HG02610 (cell line): Measurements from ENCODE around the gene DLG2.
A peak's percentile ranks its signal among the peaks of the same experiment; 100 is the strongest.

Source experiments
- ATAC-seq: cut with Tn5 transposase; IDR thresholded peaks from one replicate; pipeline ENCODE4 v1.9.1; 2021; ENCODE audit warnings: mild to moderate bottlenecking, moderate library complexity; ENCODE audit not compliant: unreplicated experiment

The DLG2 gene

DNA sequence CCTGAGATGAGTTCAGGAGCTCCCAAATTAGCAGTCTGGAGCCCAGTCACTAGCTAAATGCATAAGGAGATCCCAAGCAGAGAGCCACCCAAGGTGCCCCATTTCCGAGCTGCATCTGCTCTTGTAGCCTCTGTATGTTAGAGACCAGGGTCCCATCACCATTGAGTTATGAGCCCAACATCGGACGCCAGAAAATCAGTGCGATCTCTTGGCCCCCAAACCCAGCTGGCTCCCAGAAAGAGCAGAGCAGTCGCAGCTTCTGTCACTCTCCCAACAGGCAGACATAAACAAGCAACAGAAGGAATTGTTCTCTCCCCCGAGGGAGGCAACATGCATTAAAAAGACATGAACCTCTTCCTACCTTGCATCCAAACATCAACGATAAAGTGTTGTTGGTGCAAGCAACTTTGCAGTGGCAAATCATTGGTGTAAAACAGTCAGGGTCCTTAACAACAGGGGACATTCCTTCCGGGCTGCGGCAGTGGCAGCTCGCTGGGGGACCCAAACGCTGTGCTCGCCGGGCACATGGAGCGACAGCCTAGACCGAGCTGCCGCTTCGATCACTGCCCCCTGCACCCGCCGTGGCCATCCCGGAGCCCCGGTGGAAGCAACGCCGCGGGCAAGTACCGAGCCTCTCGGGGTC is 907.1 kb downstream of the DLG2 start:
- ATAC-seq = no peak

DNA sequence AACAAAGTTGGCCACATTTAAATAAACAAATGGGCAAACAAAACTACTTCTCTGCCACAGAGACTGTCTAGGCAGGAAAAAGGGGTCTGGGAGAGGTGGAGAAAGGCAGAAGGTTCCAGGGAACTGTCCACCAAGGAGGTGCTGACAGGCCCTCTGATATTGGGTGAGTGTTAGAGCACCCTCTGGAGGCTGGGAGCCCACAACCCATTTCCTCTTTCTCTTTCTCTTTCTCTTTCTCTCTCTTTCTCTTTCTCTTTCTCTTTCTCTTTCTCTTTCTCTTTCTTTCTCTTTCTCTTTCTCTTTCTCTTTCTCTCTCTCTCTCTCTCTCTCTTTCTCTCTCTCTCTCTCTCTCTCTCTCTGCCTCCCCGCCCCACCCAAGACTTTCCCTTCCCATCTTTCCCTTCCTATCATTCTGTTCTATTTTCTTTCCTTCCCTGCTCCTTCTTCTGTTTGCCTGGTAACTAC is 912.8 kb downstream of the DLG2 start:
- peak; percentile 82 for ATAC-seq

DNA sequence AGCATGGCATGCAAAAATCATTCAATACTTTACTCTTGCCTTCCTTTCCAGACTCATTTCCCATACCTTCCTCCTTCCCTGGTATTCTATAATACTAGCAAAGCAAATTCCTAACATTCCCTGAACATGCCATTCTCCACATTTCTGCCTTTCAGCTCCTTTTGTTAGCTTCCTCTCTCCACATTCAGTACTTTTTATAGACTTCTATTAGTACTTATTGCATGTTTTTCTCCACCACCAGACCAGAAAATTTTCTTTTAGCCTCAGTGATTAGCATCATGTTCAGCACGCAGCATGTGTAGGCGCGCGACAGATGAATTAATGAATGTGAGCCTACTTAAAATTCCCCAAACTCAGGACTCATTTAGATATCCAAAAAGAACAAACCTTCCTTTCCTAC is 935.3 kb downstream of the DLG2 start:
- no peak for ATAC-seq

DNA sequence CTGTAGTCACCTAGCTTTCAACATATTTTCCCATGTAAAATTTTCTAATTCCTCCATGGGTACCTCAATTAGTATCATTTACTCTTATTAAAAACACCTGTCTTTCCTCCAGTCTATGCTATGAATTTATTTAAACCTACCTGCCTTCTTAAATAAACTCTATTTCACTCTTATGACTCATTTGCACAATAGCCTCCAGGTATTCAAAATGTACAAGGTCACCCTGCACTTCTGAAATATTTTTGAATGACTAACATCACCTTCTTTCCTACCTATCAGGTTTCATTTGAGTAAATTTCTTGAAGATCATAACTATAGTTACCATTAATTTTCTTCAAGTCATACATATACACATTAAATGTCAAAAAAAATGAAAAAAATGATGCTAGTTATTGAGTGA is 939.7 kb downstream of the DLG2 start:
- no peak for ATAC-seq

DNA sequence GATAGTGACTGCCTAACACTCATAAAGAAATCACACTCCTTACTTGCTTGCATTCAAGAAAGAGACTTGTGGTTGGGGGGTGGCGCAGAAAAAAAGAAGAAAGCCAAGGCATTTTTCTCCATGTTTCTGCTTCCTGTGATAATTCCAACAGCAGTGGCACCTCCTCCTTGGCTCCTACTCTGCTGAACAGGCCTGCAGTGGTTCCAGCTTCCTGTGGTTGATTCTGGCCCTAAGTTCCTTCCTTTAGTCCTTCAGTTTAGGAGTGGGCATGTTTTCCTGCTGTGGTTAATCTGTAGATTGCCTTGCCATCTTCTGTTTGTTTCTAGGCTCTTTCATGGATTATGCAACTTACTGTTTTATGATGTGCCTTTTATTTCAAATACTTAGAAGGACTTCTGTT is 940.4 kb downstream of the DLG2 start:
- no peak for ATAC-seq

DNA sequence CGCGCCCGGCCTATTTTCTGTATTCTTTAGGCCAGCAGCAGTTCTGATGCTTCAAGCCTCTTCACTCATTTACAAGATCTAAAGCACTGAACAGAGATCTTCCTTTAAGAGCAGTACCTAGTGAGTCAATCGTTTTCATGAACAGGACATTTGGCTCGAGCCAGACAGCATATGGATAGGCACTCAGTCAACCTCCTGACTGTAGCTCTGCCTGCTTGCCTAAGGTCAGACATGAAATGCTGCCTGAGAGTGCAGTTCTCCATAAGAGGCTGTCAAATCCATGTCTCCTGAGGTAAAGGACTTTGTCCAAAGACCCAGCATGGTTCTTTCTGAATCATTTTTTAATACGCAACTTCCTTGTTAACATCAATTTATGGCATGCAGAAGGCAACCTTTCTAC is 941.2 kb downstream of the DLG2 start:
- ATAC-seq = no peak

DNA sequence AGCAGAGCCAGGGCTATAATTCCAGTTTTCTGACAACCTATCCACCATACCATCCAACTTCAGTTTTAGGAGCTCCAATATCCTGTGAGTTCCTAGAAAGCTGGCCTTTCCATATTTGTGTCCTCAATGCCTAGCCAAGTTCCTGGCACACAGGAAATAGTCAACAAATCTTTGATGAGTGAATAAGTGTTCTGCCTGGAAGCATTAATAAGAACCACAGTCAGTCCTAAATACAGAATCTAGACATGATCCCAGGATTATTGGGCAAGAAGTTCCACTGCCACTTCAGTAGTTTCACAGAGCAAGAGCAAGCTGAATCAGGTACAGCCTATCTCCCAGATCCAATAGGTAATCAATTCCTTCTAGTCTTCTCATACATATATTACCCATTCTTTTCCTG is 942.0 kb downstream of the DLG2 start:
- ATAC-seq = no peak

DNA sequence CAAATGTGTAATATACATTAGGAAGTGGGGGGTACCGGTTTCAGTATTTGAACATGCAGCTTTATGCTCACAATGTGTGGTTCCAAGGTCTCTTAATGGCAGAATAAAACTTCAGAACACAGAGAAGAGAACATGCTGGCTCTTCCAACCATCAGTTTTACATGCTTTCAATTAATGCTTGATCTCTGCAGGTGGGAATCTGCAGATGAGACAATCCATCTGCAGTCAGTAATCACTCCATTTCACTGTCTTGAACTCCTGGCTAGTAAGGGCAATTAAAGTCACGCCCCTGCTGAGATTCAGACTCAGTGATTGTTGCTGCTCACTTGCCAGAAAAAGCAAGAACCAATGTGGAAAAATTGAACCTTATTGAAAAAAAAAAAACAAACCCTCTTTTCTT is 945.7 kb downstream of the DLG2 start:
- ATAC-seq = no peak

DNA sequence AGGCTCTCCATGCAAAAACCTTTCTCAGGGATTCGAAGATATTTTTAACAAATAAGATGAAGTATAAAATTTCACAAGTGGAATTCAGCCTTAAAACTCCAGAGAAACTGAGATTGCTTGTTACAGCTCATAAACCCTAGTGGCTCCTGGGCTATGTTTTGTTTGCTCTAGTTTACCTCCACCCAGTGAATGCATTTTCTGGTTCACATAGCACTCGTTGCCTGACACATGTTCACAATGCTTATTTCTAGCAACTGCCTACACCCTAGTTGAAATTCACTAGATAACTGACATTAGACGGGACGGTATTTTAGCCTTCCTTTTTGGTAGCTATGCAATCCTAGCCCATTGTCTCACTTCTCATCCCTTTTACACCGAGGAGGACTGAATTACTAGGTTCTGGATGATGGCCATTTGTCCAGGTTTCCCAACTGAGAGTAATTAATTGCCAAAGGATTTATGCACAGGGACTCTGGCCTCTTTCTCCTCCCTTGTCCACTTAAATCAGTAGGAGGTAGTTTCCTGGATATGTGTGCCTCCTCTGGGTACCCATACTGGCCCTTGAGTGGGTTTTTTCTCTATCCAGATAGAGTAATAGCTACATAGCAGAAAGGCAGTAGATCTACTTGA is 951.6 kb downstream of the DLG2 start:
- no peak for ATAC-seq

DNA sequence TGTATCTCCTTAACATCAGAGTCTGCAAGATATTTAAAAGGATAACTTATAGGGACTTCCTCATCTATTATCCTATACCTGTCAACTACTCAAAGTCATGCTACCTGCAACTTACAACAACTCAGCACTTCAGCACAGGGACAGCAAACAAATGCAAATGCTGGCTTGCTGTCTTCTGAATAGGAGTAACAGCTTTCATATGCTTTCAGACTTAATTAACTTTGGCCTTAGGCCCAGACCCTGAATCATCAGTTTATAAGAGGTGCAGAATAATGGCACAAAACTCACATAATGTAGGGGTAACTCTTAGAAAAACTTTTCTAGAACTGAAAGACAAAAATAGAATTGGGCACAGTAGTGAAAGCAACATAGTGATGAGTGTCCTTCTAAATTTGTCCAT is 953.4 kb downstream of the DLG2 start:
- no peak for ATAC-seq

DNA sequence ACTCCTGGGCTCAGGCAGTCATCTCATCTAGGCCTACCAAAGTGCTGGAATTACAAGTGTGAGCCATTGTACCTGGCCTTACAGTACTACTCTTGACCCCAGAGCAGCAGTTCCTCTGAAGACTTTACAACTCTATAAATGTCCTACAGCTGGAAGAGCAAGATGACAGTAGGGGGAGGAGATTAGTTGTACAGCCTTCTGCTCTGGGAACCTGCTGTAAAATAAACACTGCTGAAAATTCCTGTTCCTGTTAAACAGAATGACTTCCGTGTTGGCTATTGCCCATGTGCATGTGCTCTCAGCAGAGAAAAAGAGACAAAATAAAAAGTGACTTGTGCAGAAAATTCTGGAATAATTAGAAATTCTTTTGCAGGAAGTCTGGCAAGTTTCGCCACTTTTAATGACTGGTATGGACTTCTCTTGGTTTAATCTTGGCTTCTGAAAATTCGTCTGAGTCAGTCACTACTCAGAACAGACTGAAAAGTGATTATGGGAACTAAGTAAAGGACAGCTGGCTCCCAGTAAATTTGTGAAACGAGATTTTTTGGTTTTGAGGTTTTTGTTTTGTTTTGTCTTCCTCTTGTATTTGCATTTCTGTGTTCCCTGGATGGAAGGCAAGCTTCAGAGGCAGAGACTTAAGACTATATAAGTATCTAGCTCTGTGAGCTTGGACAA is 955.7 kb downstream of the DLG2 start:
- ATAC-seq = no peak

DNA sequence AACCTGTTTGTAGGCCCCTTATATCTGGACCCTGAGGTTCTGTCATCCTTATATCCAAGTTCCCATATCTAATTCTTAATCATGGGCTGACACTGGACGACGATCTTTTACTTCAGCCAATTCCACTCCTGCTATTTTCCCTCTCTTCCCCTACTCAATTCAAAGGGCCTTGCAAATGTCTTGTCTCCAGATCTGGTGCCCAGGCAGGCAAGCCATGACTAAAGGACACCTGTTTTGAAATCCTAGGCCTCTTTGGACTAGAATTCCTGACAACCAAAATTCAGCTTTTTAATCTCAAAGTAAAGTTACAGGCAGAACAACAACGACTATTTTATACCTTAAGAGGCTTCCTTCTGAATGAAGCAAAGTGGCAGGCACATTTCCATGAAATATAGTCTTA is 963.4 kb downstream of the DLG2 start:
- ATAC-seq = no peak

DNA sequence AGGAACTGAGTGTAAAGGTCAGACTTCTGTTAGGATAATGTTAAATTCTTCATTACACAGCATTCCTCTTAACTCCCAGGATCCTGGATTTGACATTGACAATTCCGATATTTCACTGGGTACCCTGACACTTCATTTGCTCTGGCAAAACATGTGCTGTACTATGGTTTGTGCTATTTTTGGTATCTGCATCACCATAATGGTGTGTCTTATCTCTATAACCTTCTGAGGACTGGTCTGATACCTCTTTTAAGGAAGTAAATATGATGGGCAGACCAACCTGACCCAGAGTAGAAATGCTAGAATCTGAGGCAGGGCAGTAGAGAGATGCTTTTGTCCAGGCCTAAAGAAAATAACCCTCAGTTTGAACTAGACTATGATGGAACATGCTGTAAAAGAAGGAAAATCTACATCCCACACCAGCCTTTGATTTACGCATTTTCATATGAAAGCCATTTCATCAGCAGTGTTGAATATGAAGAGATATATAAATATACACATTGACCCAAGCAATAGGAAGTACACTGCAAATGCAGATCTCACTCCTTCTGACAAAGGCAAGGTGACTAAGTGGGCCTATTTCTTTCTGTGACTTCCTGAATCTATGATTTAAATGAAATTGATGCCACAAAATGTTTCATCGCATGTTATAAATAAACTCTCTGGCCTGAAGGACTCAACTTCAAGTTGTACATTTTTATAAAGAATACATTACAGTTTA is 966.7 kb downstream of the DLG2 start:
- no peak for ATAC-seq

DNA sequence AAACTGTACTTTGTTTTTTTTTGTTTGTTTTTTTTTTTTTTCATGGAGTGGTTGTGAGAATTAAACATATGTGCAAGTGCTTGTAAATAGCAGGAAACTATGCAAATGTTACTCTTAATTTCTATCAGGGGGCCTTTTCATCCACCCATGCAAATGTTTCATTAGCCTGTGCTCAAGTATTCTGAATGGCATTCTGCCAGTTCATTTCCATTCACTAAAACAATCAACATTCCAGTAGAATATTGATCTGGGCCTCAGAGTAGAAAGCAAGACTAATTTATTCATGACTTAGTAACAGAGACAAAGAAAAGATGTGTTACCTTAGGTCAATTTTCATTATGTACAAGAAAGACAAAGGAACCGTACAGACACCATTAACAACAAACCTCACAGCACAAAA is 971.4 kb downstream of the DLG2 start:
- ATAC-seq = no peak

DNA sequence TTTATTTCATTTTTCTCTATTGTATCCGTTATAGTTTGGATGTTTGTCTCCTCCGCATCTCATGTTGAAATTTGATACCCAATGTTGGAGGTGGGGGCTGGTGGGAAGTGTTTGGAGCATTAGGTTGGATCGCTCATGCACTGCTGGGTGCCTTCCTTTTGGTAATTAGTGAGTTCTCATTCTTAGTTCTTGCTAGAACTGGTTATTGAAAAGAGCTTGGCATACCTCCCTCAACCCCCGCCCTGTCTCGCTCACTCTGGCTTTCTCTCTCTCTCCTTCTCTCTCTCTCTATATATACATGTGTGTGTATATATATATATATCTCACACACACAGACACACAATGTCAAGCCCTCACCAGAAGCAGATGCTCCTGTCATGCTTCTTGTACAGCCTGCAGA is 978.7 kb downstream of the DLG2 start:
- no peak for ATAC-seq

DNA sequence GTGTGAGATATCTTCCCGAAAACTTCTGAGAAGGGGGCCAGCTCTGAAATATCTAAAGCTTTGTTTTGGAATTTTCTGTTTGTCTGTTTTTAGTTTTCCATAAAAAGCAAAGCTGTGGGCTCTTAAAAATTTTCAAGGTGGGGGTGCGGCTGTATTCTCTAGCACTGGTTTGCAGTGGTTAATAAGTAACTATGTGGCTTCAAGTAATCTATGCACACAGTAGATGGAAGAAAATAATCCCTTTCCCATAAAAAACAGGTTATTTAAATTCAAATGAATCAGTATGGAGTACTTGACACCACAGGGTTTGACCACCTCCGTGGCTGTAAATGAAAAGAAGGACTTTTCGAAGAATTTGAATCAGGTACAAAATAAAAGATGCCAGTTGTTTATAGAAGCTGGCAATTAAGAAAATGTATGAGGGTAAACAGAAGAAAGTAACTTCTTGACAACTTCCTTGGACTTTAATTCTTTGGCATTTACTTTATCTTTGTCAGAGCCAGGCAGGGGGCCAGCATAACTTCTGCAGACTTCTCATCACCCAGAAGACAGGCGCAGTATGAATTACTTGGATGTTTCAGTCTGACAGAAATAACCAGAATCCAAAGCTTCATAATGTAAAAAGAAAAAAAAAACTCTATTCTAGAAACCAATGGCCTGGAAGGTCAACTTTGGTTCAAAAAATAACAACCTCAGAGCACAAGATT is 981.0 kb downstream of the DLG2 start:
- no peak for ATAC-seq

DNA sequence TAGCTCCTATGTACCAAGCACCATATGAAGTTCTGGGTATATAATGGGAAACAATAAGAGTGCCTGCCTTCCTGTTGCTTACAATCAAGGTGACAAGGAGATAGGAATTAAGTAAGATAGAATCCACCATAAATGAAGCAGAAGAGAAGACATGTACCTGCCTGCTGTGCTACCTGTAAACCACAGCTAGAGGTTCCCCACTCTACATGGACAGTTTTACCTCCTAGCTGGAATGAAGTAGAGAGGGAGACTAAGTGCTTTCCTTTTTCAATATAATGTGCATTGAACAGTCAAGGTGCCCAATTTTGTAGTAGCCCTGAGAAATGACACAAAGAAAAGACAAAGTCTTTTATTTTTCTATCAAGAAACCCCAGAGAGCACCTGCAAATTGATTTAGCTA is 984.6 kb downstream of the DLG2 start:
- no peak for ATAC-seq

DNA sequence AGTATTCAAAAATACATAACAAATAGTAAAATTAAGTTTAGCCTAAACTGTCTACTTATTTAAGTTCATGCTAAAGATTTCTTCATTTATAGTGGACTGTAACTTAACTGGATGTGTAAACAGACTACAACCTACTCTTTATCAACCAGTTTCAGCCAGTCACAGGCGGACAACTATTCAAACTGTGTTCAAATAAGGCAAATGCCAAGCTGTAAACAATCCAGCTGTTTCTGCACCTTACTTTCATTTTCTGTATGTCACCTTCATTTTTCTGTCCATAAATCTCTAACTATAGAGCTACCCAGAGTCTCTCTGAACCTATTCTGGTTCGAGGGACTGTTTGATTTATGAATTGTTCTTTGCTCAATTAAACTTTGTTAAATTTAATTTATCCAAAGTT is 992.8 kb downstream of the DLG2 start:
- no peak for ATAC-seq

DNA sequence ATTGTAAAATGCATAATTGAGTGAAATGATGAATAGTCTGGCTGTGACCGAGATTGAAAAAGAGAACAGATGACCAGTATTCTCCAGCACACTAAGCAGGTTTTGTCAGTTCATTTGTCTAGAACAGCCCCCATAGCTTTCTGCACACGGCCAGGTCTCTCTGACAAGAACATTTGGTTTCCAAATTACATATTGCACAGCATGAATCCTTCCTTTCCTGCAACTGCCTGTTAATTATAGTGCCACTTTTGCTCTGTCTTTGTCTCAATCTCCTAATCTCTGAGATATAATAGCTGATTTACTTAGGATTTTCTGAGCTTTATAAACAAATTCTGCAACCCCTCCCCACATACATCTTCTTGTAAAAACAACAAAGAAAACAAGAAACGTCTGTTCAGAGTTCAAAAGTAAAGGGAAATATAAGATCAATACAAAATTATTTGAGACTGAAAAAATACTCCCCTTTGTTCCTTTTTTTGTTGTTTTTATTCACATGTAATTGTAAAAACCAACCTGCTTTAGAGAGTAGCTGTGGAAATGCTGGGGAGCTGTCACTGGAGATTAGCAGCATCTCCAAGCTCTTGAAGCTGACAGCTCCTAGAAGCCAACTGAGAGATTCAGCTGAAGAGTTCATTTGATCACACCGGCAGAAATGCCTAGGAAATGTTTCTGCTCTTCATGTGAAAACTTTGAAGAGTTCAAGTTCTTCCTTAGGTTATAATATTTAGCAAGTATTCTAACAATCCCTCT is 998.1 kb downstream of the DLG2 start:
- no peak for ATAC-seq

DNA sequence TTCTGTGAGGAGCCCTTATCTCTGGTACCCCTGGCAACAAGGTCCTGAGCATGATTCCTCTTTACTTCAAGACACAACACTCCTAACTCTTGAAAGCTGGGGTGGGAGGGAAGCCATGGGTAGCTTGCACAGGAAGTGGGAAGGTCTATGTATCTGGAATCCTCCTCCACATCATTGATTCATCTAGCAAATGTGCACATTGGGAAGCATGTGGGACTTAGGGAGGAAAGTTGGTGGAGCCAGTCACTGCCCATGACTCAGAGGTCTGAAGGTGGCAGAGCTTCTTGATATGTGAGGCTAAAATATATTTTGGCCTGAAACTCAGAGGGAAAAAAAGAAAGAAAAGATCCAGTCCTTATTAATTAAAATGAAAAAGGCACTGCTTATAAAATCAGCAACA is 1000.9 kb downstream of the DLG2 start:
- no peak for ATAC-seq
